Prostate gland (tissue), 2 donors: ENCODE results near the gene PAPPA2. TPM values are rescaled to one million over a fixed set of nuclear protein-coding genes. Genes with fewer than 3 reads are reported as not detected.
"Not testable (repeated sequence)": the region's sequence is repeated elsewhere in the genome, so short reads cannot be mapped to it uniquely, and the experiment has no call there.

Source experiments
- DNase-seq: peaks from one replicate; pipeline ENCODE4 v3.0.0-alpha.2; 2019; ENCODE audit warnings: low spot score
- H3K27ac ChIP-seq, 2 donors: fragments of 200-600 bp; sonication (generic); 2 replicates each; pipeline ENCODE4 v1.5.1; 2017 to 2019
- H3K27me3 ChIP-seq: fragments of 200-600 bp; sonication (generic); replicated peaks from 2 replicates; pipeline ENCODE4 v1.5.1; 2019; ENCODE audit not compliant: insufficient read depth
- H3K36me3 ChIP-seq, 2 donors: fragments of 200-600 bp; sonication (generic); 1 replicate in 1 of 2; 2 replicates in 1 of 2; pipeline versions ENCODE4 v1.5.1 to v1.8.1; 2017 to 2019
- H3K4me1 ChIP-seq: fragments of 200-600 bp; sonication (generic); replicated peaks from 2 replicates; pipeline ENCODE4 v1.5.1; 2019
- H3K4me3 ChIP-seq, 2 donors: fragments of 200-600 bp; sonication (generic); 2 replicates each; pipeline ENCODE4 v1.5.1; 2017 to 2019
- H3K9me3 ChIP-seq: fragments of 200-600 bp; sonication (generic); 2 replicates; pipeline ENCODE4 v1.5.1; 2017
- CTCF ChIP-seq, 4 experiments: fragments of 200-600 bp in 2 of 4; fragments of 450-650 bp in 2 of 4; sonication (generic) in 2 of 4; IDR thresholded peaks; 1 replicate in 3 of 4; 2 replicates in 1 of 4; pipeline ENCODE4 v1.5.1; 2016 to 2019; ENCODE audit warnings: antibody characterized with exemption in 4 of 4, mild to moderate bottlenecking in 2 of 4, moderate library complexity in 2 of 4
- POLR2A ChIP-seq: fragments of 450-650 bp; IDR thresholded peaks from one replicate; pipeline ENCODE4 v1.6.1; 2016; ENCODE audit warnings: antibody characterized with exemption, mild to moderate bottlenecking
- POLR2AphosphoS5 ChIP-seq: sonication (generic); formaldehyde crosslinking; IDR thresholded peaks from one replicate; pipeline ENCODE4 v1.6.1; 2017; ENCODE audit warnings: antibody characterized with exemption
- WGBS: methylation state at CpG from one replicate; pipeline ENCODE4 v1.1.5; 2018; 5-methylcytosine and 5-hydroxymethylcytosine counted together
- intact Hi-C: fragments of 100-400 bp; cut with DNase I; formaldehyde crosslinking; loops from one replicate; pipeline ENCODE4 v1.14.2; 2022
- total RNA-seq, 2 donors: library from RNA; depleted of rRNA; stranded (reverse); fragments of >200 nt; gene quantifications; one replicate each; pipeline ENCODE4 v1.1.0, GENCODE V29; 2016

Gene PAPPA2
- total RNA-seq, 2 donors from 2014 or later: 0.36 to 1.9 TPM

DNA sequence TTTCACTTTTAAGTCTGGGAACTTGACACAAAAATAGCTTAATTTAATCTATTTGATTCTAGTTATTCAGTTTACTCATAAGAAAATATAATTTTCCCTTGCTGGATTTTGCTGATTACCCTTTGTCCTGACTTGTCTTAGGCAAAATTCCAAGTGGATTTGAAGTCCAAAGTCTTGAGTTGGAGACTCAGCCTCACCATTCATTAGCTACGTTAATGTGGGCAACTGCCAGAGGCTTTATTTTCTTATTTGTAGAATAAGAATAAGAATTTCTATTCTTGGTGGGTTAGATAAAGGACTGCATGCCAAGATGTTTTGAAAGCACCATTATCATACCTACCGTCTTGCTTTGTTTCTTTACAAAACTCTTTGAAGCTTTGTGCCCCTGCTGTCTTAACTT is 22.8 kb upstream of the PAPPA2 start:
- no peak overlapping the region for H3K27ac ChIP-seq
- intact Hi-C loops: no loop called here
- no peak overlapping the region for H3K4me3 ChIP-seq
- no peak for DNase-seq
- WGBS: 55% methylated on average over 2 of the region's 2 CpGs
- TF ChIP-seq POLR2AphosphoS5 (no peak), POLR2A (no peak), CTCF (IDR thresholded peaks at IDR 0.05) (no peak)
- H3K36me3 ChIP-seq: no peaks in the 10 kb centered on the region
- no peaks in the 10 kb centered on the region for H3K27me3 ChIP-seq
- no peaks in the 10 kb centered on the region for H3K4me1 ChIP-seq
- H3K9me3 ChIP-seq: no peaks in the 10 kb centered on the region

GRCh38 chr1:176444286-176444685 is 18.7 kb upstream of the PAPPA2 start:
- Histone ChIP-seq H3K4me3 (no peak overlapping the region), H3K36me3 (no peaks in the 10 kb centered on the region), H3K27me3 (no peaks in the 10 kb centered on the region), H3K9me3 (no peaks in the 10 kb centered on the region), H3K4me1 (no peaks in the 10 kb centered on the region), H3K27ac (no peak overlapping the region)
- intact Hi-C loops: no loop called here
- DNase-seq: no peak
- 84% methylated on average over 4 of the region's 4 CpGs for WGBS
- TF ChIP-seq POLR2AphosphoS5 (no peak), POLR2A (no peak), CTCF (IDR thresholded peaks at IDR 0.05) (no peak)

DNA sequence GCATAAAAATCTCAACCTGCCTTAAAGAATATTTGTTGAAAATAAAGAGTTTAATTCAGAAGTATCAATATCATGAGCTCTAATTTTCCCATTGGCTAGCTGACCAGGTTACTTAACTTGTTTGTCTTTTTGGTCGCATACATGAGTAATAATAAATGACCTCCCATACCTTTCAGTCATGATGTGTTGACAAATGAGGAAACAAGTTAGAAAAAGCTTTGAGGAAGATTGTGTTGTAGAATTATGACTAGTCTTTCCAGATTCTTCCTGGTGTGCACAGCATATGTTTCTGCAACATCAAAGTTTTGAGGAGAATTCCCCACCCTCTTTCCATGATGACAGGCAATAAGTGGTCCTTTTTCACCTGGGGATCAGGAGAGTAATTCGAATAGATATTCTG is 17.6 kb upstream of the PAPPA2 start:
- Histone ChIP-seq H3K4me3 (no peak overlapping the region), H3K27ac (no peak overlapping the region), H3K4me1 (no peaks in the 10 kb centered on the region), H3K36me3 (no peaks in the 10 kb centered on the region), H3K27me3 (no peaks in the 10 kb centered on the region), H3K9me3 (no peaks in the 10 kb centered on the region)
- no peak for DNase-seq
- WGBS: 72% methylated on average over 2 of the region's 2 CpGs
- intact Hi-C loops: no loop called here
- TF ChIP-seq POLR2A (no peak), POLR2AphosphoS5 (no peak), CTCF (IDR thresholded peaks at IDR 0.05) (no peak)

- 70% methylated on average over 4 of the region's 4 CpGs for WGBS
- Histone ChIP-seq H3K4me3 (no peak overlapping the region), H3K36me3 (no peaks in the 10 kb centered on the region), H3K9me3 (no peaks in the 10 kb centered on the region), H3K27me3 (no peaks in the 10 kb centered on the region), H3K4me1 (no peaks in the 10 kb centered on the region), H3K27ac (no peak overlapping the region)
- intact Hi-C loops: no loop called here
- no peak for DNase-seq
- TF ChIP-seq CTCF (IDR thresholded peaks at IDR 0.05) (no peak), POLR2A (no peak), POLR2AphosphoS5 (no peak)
Observed at GRCh38 chr1:176448340-176448739, 14.6 kb upstream of the PAPPA2 start.

DNA sequence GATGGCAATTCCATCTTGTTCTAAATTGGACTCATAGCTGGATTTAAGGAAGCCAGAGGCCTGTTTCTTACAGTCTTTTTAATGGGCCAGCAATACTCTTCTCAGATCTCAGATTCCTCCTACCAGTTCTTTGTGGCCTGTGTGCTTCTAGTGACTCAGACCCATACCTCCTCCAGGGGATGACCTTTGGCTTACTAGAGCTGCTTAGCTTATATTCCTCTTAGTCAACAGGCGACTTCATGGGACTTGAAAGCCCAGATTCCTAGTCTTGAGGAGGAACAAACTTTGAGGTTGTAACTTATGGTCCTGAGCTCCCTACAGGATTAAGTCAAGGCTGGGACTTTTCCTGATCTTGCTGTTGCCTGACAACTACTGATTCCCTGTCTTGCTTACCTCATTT is 12.4 kb upstream of the PAPPA2 start:
- Histone ChIP-seq H3K4me1 (no peaks in the 10 kb centered on the region), H3K27ac (no peak overlapping the region), H3K36me3 (no peaks in the 10 kb centered on the region), H3K4me3 (no peak overlapping the region), H3K9me3 (no peaks in the 10 kb centered on the region), H3K27me3 (no peaks in the 10 kb centered on the region)
- no peak for DNase-seq
- 71% methylated on average over 1 of the region's 1 CpG for WGBS
- TF ChIP-seq CTCF (IDR thresholded peaks at IDR 0.05) (no peak), POLR2A (no peak), POLR2AphosphoS5 (no peak)
- intact Hi-C loops: no loop called here

- H3K9me3 ChIP-seq, intact Hi-C loops, DNase-seq, H3K4me3 ChIP-seq, H3K4me1 ChIP-seq, H3K27ac ChIP-seq, H3K36me3 ChIP-seq, H3K27me3 ChIP-seq: not testable (repeated sequence)
- 77% methylated on average over 2 of the region's 2 CpGs for WGBS
Observed at GRCh38 chr1:176451741-176452140, 11.2 kb upstream of the PAPPA2 start.
